ENCODE data around the gene GAL3ST3. TPM values are rescaled to one million over a fixed set of nuclear protein-coding genes. Genes with fewer than 3 reads are reported as not detected.

Gene GAL3ST3
- total and polyA plus RNA-seq, 4 donors = not detected

- no peak overlapping the region for H3K27ac ChIP-seq (ENCODE audit: low read depth in 1 of 2, low read length in 1 of 2)
- H3K36me3 ChIP-seq (ENCODE audit: control insufficient read depth in 4 of 4, insufficient read depth in 4 of 4, low read length in 4 of 4) = peaks cover 4 to 12% (median 9%) of the 10 kb centered on the region in 4 donors
- DNase-seq = no peak
- no peak overlapping the region for H3K4me3 ChIP-seq
- no peaks in the 10 kb centered on the region for H3K27me3 ChIP-seq (ENCODE audit: control insufficient read depth in 3 of 3, insufficient read depth in 3 of 3, low read length in 2 of 3)
- H3K9ac ChIP-seq (ENCODE audit: insufficient read depth in 1 of 2, low read length in 2 of 2) = no peak overlapping the region
- no peak for TF ChIP-seq CTCF (IDR thresholded peaks at IDR 0.05; ENCODE audit: control extremely low read depth, extremely low read depth)
- 88 to 95% methylated on average over 3 of the region's 3 CpGs for WGBS, 2 donors
- peaks cover 0 to 11% (median 2%) of the 10 kb centered on the region in 5 donors for H3K4me1 ChIP-seq (ENCODE audit: control insufficient read depth in 5 of 5, insufficient read depth in 5 of 5, low read length in 5 of 5)
- ATAC-seq (ENCODE audit: insufficient read depth, low FRiP score) = no peak
- no peaks in the 10 kb centered on the region for H3K9me3 ChIP-seq (ENCODE audit: control insufficient read depth in 4 of 4, insufficient read depth in 3 of 4, low read length in 3 of 4)
Observed at GRCh38 chr11:66077927-66078326, 29.0 kb upstream of the GAL3ST3 start.

- Histone ChIP-seq H3K27ac (ENCODE audit: low read depth in 1 of 2, low read length in 1 of 2) (no peak overlapping the region), H3K9me3 (ENCODE audit: control insufficient read depth in 4 of 4, insufficient read depth in 3 of 4, low read length in 3 of 4) (no peaks in the 10 kb centered on the region), H3K4me1 (ENCODE audit: control insufficient read depth in 5 of 5, insufficient read depth in 5 of 5, low read length in 5 of 5) (peaks cover 0 to 11% (median under 1%) of the 10 kb centered on the region in 5 donors), H3K4me3 (no peak overlapping the region), H3K27me3 (ENCODE audit: control insufficient read depth in 3 of 3, insufficient read depth in 3 of 3, low read length in 2 of 3) (no peaks in the 10 kb centered on the region), H3K9ac (ENCODE audit: insufficient read depth in 1 of 2, low read length in 2 of 2) (no peak overlapping the region), H3K36me3 (ENCODE audit: control insufficient read depth in 4 of 4, insufficient read depth in 4 of 4, low read length in 4 of 4) (peaks cover 4 to 12% (median 9%) of the 10 kb centered on the region in 4 donors)
- DNase-seq = no peak
- 82 to 88% methylated on average over 9 of the region's 9 CpGs for WGBS, 2 donors
- no peak for ATAC-seq (ENCODE audit: insufficient read depth, low FRiP score)
- no peak for TF ChIP-seq CTCF (IDR thresholded peaks at IDR 0.05; ENCODE audit: control extremely low read depth, extremely low read depth)
Observed at GRCh38 chr11:66076561-66076960, 27.6 kb upstream of the GAL3ST3 start.

GRCh38 chr11:66075273-66075672, 26.3 kb upstream of the GAL3ST3 start:
- Histone ChIP-seq H3K9me3 (ENCODE audit: control insufficient read depth in 4 of 4, insufficient read depth in 3 of 4, low read length in 3 of 4) (no peaks in the 10 kb centered on the region), H3K27ac (ENCODE audit: low read depth in 1 of 2, low read length in 1 of 2) (no peak overlapping the region), H3K27me3 (ENCODE audit: control insufficient read depth in 3 of 3, insufficient read depth in 3 of 3, low read length in 2 of 3) (no peaks in the 10 kb centered on the region), H3K4me3 (no peak overlapping the region), H3K4me1 (ENCODE audit: control insufficient read depth in 5 of 5, insufficient read depth in 5 of 5, low read length in 5 of 5) (peaks cover 0 to 14% (median 7%) of the 10 kb centered on the region in 5 donors), H3K36me3 (ENCODE audit: control insufficient read depth in 4 of 4, insufficient read depth in 4 of 4, low read length in 4 of 4) (peaks cover 4 to 12% (median 9%) of the 10 kb centered on the region in 4 donors), H3K9ac (ENCODE audit: insufficient read depth in 1 of 2, low read length in 2 of 2) (no peak overlapping the region)
- DNase-seq (no peak), ATAC-seq (ENCODE audit: insufficient read depth, low FRiP score) (no peak)
- 98 to 99% methylated on average over 4 of the region's 4 CpGs for WGBS, 2 donors
- TF ChIP-seq CTCF (IDR thresholded peaks at IDR 0.05; ENCODE audit: control extremely low read depth, extremely low read depth) = no peak

GRCh38 chr11:66073669-66074068, 24.7 kb upstream of the GAL3ST3 start:
- Histone ChIP-seq H3K9me3 (ENCODE audit: control insufficient read depth in 4 of 4, insufficient read depth in 3 of 4, low read length in 3 of 4) (no peaks in the 10 kb centered on the region), H3K4me3 (no peak overlapping the region), H3K27me3 (ENCODE audit: control insufficient read depth in 3 of 3, insufficient read depth in 3 of 3, low read length in 2 of 3) (no peaks in the 10 kb centered on the region), H3K27ac (ENCODE audit: low read depth in 1 of 2, low read length in 1 of 2) (no peak overlapping the region), H3K4me1 (ENCODE audit: control insufficient read depth in 5 of 5, insufficient read depth in 5 of 5, low read length in 5 of 5) (peaks cover 0 to 21% (median 10%) of the 10 kb centered on the region in 5 donors), H3K36me3 (ENCODE audit: control insufficient read depth in 4 of 4, insufficient read depth in 4 of 4, low read length in 4 of 4) (peaks cover 3 to 16% (median 10%) of the 10 kb centered on the region in 4 donors), H3K9ac (ENCODE audit: insufficient read depth in 1 of 2, low read length in 2 of 2) (no peak overlapping the region)
- ATAC-seq (ENCODE audit: insufficient read depth, low FRiP score) = no peak
- no peak for TF ChIP-seq CTCF (IDR thresholded peaks at IDR 0.05; ENCODE audit: control extremely low read depth, extremely low read depth)
- 96 to 100% methylated on average over 1 of the region's 1 CpG for WGBS, 2 donors
- no peak for DNase-seq
